Psoas muscle (tissue), 8 donors: ENCODE measurements around the gene CLDN1. TPM values are rescaled to one million over a fixed set of nuclear protein-coding genes. Genes with fewer than 3 reads are reported as not detected.

ENCODE experiments used
- ATAC-seq, 4 donors: fragments of 200-7000 bp; cut with Tn5 transposase; one replicate each; pipeline ENCODE4 v1.9.1; 2020; ENCODE audit warnings: moderate library complexity in 3 of 4, mild to moderate bottlenecking in 2 of 4
- DNase-seq, 2 donors: peaks; one replicate each; pipeline ENCODE4 v3.0.0-alpha.2; 2020
- H3K27ac ChIP-seq: fragments of 200-600 bp; one replicate; pipeline ENCODE4 v1.8.0; 2022
- H3K27me3 ChIP-seq, 3 donors: fragments of 200-600 bp in 1 of 3; one replicate each; pipeline versions ENCODE4 v1.6.1 to v1.8.0; 2013 to 2022; ENCODE audit warnings: low read length in 2 of 3, mild to moderate bottlenecking in 2 of 3, moderate library complexity in 1 of 3; ENCODE audit not compliant: insufficient read depth in 3 of 3
- H3K36me3 ChIP-seq, 2 donors: fragments of 200-600 bp in 1 of 2; one replicate each; pipeline versions ENCODE4 v1.6.1 to v1.8.0; 2013 to 2022; ENCODE audit warnings: low read depth in 1 of 2, mild to moderate bottlenecking in 1 of 2, moderate library complexity in 1 of 2; ENCODE audit not compliant: insufficient read depth in 1 of 2
- H3K4me1 ChIP-seq: fragments of 200-600 bp; one replicate; pipeline ENCODE4 v1.8.0; 2022
- H3K4me3 ChIP-seq: fragments of 200-600 bp; one replicate; pipeline ENCODE4 v1.8.0; 2022; ENCODE audit warnings: mild to moderate bottlenecking
- H3K9me3 ChIP-seq: fragments of 200-600 bp; one replicate; pipeline ENCODE4 v1.8.0; 2022
- WGBS, 3 donors: extraction: QIAGEN DNeasy Blood & Tissue Kit; methylation state at CpG; one replicate each; pipeline versions ENCODE4 v1.1.6 to v1.1.7; 2013; 5-methylcytosine and 5-hydroxymethylcytosine counted together
- intact Hi-C, 2 donors: fragments of 100-400 bp; cut with DNase I; formaldehyde crosslinking; loops; one replicate each; pipeline versions ENCODE4 v1.11.0 to v1.14.2; 2022
- polyA plus RNA-seq, 3 donors: library from polyadenylated mRNA; stranded (reverse); fragments of 200-250 nt; gene quantifications; one replicate each; pipeline ENCODE4 v1.2.3, GENCODE V29; 2013
- total RNA-seq, 4 donors: library from RNA; stranded (reverse); fragmentation: NEBNext Ultra II Directional in 2 of 4; extraction: Animal tissue kit (Norgen Biotek cat#: 25700) in 2 of 4; gene quantifications; one replicate each; pipeline versions ENCODE4 v1.2.1 to v1.2.4, GENCODE V29; 2021 to 2023
- TF ChIP-seq, protein P1 (sequence below): fragments of 200-600 bp; IDR thresholded peaks from one replicate; pipeline ENCODE4 v1.8.0; 2022; ENCODE audit warnings: antibody characterized with exemption
- donor health status: healthy with polysubstance abuse.
- donor health status: DM: no; HTN: no; CAD: no; lungs with moderate emphysema.
- donor health status: Bipolar disorder and iron deficiency.
- donor health status: healthy.
- donor health status: DM: yes; HTN: yes; CAD: no.
- donor health status: DM: no; HTN: no; CAD: no.
- donor health status: DM: no; HTN: no; CAD: no.
- donor health status: DM: yes; HTN: yes; CAD: no.

The CLDN1 gene
- total and polyA plus RNA-seq, 7 donors, result 0.25 to 0.62 (median 0.37) TPM; not detected in 1

DNA sequence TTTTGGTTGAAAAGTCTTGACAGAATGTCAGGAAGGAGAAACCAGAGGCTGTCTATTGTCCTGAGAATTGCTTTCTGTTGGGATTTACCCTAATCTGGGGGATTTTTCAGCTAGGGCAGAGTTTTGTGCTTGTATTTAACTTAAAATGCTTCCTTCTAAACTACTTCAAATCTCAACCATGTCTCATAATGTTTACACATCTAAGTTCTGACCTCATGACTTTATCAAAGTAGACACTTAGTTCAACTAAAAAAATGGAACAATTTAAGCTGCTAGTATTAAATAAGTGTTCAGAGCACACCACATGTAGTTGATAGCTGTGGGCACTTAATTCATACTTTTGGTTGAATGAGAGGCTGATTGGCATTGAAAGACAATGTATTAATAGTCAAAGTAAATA lies 28.2 kb downstream of the CLDN1 start:
- intact Hi-C loops, result no loop called here
- H3K9me3 ChIP-seq, result no peaks in the 10 kb centered on the region
- ATAC-seq (no peak), DNase-seq (no peak)
- no peak overlapping the region for H3K4me3 ChIP-seq
- no peaks in the 10 kb centered on the region for H3K27me3 ChIP-seq
- H3K27ac ChIP-seq, result no peak overlapping the region
- H3K36me3 ChIP-seq, result no peaks in the 10 kb centered on the region
- TF ChIP-seq, protein P1, sequence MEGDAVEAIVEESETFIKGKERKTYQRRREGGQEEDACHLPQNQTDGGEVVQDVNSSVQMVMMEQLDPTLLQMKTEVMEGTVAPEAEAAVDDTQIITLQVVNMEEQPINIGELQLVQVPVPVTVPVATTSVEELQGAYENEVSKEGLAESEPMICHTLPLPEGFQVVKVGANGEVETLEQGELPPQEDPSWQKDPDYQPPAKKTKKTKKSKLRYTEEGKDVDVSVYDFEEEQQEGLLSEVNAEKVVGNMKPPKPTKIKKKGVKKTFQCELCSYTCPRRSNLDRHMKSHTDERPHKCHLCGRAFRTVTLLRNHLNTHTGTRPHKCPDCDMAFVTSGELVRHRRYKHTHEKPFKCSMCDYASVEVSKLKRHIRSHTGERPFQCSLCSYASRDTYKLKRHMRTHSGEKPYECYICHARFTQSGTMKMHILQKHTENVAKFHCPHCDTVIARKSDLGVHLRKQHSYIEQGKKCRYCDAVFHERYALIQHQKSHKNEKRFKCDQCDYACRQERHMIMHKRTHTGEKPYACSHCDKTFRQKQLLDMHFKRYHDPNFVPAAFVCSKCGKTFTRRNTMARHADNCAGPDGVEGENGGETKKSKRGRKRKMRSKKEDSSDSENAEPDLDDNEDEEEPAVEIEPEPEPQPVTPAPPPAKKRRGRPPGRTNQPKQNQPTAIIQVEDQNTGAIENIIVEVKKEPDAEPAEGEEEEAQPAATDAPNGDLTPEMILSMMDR, result no peak
- H3K4me1 ChIP-seq, result no peaks in the 10 kb centered on the region

DNA sequence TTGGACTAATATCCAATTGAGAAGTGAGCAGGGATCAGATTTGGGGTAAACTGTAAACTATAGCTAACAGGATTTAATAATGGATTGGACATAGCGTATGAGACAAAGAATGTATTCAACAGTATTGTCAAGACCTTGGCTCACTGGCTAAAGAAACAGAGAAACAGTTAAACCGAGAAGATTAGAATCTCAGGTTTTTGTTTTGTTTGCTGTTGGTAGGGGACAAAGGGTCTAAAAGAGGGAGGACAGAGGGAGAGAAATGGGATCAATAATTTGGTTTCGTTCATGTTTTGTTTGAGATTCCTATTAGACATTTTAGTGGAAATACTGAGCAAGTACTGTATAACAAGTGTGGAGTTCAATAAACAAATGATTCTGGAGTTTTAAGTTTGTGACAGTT lies 28.6 kb downstream of the CLDN1 start:
- Histone ChIP-seq H3K36me3 (no peaks in the 10 kb centered on the region), H3K4me3 (no peak overlapping the region), H3K4me1 (no peaks in the 10 kb centered on the region), H3K27ac (no peak overlapping the region), H3K27me3 (no peaks in the 10 kb centered on the region), H3K9me3 (no peaks in the 10 kb centered on the region)
- intact Hi-C loops, result no loop called here
- no peak for DNase-seq
- WGBS, 3 donors, result 72 to 73% (median 72%) methylated on average over 3 of the region's 3 CpGs
- TF ChIP-seq, protein P1, result no peak
- no peak for ATAC-seq

DNA sequence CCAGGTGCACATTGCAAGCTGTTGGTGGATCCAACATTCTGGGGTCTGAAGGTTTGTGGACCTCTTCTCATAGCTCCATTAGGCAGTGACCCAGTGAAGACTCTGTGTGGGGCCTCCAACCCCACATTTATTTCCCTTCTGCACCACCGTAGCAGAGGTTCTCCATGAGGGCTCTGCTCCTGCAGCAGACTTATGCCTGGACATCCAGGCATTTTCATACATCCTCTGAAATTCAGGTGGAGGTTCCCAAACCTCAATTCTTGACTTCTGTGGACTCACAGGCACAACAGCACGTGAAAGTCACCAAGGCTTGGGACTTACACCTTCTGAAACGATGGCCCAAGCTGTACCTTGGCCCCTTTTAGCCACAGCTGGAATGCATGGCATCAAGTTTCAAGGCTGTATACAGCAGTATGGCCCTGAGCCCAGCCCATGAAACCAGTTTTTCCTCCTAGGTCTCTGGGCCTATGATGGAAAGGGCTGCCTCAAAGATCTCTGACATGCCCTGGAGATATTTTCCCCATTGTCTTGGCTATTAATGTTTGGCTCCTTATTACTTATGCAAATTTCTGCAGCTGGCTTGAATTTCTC lies 30.2 kb downstream of the CLDN1 start:
- TF ChIP-seq, protein P1, result no peak
- 53 to 64% (median 55%) methylated on average over 3 of the region's 3 CpGs for WGBS, 3 donors
- Histone ChIP-seq H3K36me3 (no peaks in the 10 kb centered on the region), H3K27me3 (no peaks in the 10 kb centered on the region), H3K9me3 (no peaks in the 10 kb centered on the region), H3K4me3 (no peak overlapping the region), H3K27ac (no peak overlapping the region), H3K4me1 (no peaks in the 10 kb centered on the region)
- DNase-seq (no peak), ATAC-seq (no peak)
- intact Hi-C loops, result no loop called here

DNA sequence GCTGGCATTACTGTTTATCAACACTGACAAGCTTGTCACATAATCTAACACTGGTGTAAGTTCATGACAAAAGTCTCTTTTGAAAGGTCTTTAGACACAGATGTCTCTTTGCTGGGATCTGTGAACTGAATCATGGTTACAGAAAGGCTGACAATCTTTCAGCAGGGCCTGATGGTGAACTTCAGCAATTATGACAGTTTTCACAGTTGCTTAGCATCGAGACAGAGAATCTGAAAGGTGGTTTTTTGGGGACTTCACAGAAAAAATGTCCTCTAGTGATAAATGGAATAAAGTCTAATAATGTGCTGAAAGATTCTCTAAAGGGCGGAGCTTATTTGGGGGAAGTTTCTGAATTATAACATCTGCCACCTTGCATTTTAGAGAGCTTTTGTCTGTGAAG lies 32.3 kb downstream of the CLDN1 start:
- H3K4me1 ChIP-seq, result no peaks in the 10 kb centered on the region
- 67 to 79% (median 71%) methylated on average over 2 of the region's 2 CpGs for WGBS, 3 donors
- intact Hi-C loops, result no loop called here

More for the DNA sequence above, 32.3 kb downstream of the CLDN1 start:
- no peak overlapping the region for H3K27ac ChIP-seq
- ATAC-seq (no peak), DNase-seq (no peak)
- TF ChIP-seq, protein P1, result no peak
- H3K27me3 ChIP-seq, result no peaks in the 10 kb centered on the region
- H3K9me3 ChIP-seq, result peaks cover 9% of the 10 kb centered on the region
- H3K4me3 ChIP-seq, result no peak overlapping the region
- no peaks in the 10 kb centered on the region for H3K36me3 ChIP-seq
